IPS-18c (cell line): ENCODE results near the gene FAM50A.
"Not testable (repeated sequence)": the region's sequence is repeated elsewhere in the genome, so short reads cannot be mapped to it uniquely, and the experiment has no call there.

Source experiments
- H3K4me3 ChIP-seq: 2 replicates; pipeline ENCODE4 v1.7.0; 2013; ENCODE audit warnings: low read depth, mild to moderate bottlenecking, low read length, moderate library complexity; ENCODE audit not compliant: insufficient read depth
- H3K9me3 ChIP-seq: one replicate; pipeline ENCODE4 v1.6.1; 2013; ENCODE audit warnings: mild to moderate bottlenecking, low read length, moderate library complexity; ENCODE audit not compliant: control insufficient read depth, insufficient read depth

The FAM50A gene

DNA sequence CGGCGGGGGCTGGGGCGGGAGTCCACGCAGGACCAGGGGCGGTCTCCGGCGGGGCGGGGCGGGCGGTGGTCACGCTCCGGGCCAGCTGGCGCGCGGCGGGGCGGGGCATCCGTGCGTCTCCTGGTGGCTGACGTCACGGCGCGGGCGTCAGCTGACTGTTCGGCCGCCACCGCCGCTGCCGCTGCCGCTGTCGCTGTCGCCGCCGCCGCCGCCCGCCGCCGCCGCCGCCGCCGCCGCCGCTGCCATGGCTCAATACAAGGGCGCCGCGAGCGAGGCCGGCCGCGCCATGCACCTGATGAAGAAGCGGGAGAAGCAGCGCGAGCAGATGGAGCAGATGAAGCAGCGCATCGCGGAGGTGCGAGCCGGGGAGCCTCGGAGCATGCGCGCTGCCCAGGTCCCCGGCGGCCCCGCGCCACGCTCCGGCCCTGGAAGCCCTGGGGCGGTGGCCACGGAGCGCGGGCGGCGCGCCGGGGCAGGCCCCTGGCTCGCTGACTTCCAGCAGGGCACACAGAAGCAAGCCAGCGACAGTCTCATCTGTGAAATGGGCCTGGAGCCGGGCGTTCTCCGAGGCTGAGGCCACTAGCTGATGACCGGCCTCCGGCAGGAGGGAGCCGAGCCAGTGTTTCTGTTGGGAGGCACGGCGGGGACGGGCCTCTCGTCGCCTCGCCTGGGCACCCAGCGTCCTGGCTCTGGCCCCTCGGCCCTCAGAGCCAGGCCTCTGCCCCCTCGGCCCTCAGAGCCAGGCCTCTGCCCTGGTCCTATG, at the start of gene FAM50A:
FAM50A (plus strand) TSS at position 150 of the 763 bp plus-strand sequence; CDS start at position 245, 95 bp downstream.
- Histone ChIP-seq H3K9me3 (peaks cover 9% of the 10 kb centered on the region), H3K4me3 (peak within 1 kb of the TSS; percentile 55)

DNA sequence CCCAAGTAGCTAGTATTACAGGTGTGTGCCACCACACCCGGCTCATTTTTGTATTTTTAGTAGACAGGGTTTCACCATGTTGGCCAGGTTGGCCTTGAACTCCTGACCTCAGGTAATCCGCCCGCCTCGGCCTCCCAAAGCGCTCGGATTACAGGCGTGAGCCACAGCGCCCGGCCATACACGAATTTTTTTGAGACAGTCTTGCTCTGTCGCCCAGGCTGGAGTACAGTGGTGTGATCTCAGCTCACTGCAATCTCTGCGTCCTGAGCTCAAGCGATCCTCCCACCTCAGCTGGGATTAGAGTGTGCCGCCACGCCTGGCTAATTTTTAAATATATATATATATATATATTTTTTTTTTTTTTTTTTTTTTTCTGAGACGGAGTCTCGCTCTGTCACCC, 47.6 kb upstream of the FAM50A start:
- H3K9me3 ChIP-seq, H3K4me3 ChIP-seq: not testable (repeated sequence)

DNA sequence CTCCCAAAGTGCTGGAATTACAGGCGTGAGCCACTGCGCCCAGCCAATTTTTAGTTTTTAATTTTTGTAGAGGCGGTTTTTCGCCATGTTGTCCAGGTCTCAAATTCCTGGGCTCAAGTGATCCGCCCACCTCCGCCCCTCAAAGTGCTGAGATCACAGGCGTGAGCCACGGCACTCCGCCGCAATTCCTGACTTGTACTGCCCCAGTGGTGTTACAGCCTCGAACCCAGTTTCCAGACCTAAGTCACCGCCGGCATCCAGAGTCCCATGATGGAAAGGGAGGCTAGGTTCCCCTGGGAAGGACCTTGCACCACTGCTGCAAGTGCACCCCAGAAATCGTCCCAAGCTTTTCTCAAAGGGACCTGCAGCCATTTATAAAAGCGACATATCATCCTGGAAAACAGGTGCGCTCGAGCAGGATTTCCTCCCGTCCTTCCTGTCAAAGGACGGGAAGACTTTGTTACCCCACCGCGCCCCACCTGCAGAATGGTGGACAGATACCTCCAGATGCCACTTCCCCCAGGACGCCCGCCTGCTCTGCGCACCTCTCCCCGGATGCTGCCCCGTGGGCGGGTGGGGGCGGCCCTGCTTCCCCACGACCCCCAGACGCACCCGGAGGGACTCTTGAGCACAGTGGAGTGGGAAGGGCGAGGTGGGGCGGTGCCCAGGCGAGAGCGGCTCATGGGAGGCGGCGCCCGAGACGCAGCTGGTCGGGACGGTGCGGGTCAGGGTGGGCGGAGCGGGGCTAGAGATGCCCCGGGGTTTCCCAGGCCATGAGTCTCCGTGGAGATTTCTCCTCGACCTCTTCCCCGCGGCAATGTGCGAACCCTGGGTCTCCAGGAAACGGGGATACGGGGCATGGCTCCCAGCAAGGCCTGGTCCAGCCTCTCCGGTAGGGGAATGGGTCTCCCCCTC, 46.7 kb upstream of the FAM50A start:
- peaks cover 8% of the 10 kb centered on the region for H3K9me3 ChIP-seq
- H3K4me3 ChIP-seq = peak overlapping the region; percentile 60

GRCh38 chrX:154397888-154398667, 45.9 kb upstream of the FAM50A start, which contains the start of gene RPL10:
Gene RPL10 (plus strand): TSS chrX:154398377. CDS start chrX:154398520, 143 bp downstream.
- H3K9me3 ChIP-seq = peaks cover 8% of the 10 kb centered on the region
- H3K4me3 ChIP-seq = peak within 1 kb of the TSS; percentile 60

GRCh38 chrX:154398668-154399526, 45.0 kb upstream of the FAM50A start:
- peaks cover 8% of the 10 kb centered on the region for H3K9me3 ChIP-seq

DNA sequence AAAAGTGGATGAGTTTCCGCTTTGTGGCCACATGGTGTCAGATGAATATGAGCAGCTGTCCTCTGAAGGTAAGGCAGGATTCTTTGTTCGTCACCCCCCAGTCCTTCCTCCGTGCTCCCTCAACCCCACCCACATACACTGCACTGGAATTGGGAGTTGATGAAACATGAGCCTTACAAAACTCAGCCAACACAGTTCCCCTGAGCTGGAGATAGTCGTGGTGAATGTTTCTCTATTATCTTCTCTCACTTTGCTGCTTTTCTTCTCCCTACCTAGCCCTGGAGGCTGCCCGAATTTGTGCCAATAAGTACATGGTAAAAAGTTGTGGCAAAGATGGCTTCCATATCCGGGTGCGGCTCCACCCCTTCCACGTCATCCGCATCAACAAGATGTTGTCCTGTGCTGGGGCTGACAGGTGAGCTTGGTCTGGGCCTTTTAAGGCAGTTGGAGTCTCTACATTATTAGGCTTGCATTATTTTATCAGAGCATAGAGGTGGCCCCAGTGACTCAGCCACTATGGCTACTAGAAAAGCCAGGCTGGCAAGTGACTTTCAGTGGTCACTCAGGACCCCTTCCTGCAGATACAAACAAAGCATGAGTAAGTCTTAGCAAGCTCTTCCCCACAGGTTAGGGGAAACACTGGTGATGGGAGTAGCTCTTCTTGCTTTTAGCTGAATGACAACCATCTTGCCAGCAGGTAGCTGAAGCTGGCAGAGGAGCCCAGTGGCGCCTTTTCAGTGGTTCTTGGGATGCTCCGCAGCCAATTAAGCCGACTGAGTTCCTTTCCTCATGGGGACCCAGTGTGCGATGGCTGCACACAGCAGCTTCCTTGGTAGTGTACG, 44.2 kb upstream of the FAM50A start:
- peak overlapping the region; percentile 55 for H3K4me3 ChIP-seq
- peaks cover 10% of the 10 kb centered on the region for H3K9me3 ChIP-seq

More at GRCh38 chrX:154398668-154399526, 45.0 kb upstream of the FAM50A start:
- peak overlapping the region; percentile 55 for H3K4me3 ChIP-seq

DNA sequence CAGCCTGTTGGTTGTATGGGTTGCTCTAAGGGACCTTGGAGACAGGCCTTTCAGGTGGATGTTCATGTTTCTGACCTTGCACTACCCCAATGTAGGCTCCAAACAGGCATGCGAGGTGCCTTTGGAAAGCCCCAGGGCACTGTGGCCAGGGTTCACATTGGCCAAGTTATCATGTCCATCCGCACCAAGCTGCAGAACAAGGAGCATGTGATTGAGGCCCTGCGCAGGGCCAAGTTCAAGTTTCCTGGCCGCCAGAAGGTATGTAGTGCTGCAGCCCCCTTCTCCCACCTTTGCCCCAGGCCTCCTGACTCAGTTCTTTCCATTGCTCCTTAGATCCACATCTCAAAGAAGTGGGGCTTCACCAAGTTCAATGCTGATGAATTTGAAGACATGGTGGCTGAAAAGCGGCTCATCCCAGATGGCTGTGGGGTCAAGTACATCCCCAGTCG, 43.5 kb upstream of the FAM50A start:
- H3K4me3 ChIP-seq = not testable (repeated sequence)
- peaks cover 12% of the 10 kb centered on the region for H3K9me3 ChIP-seq

- H3K9me3 ChIP-seq = peaks cover 13% of the 10 kb centered on the region
- H3K4me3 ChIP-seq = no peak overlapping the region
Observed at GRCh38 chrX:154401045-154401799, 42.7 kb upstream of the FAM50A start.

DNA sequence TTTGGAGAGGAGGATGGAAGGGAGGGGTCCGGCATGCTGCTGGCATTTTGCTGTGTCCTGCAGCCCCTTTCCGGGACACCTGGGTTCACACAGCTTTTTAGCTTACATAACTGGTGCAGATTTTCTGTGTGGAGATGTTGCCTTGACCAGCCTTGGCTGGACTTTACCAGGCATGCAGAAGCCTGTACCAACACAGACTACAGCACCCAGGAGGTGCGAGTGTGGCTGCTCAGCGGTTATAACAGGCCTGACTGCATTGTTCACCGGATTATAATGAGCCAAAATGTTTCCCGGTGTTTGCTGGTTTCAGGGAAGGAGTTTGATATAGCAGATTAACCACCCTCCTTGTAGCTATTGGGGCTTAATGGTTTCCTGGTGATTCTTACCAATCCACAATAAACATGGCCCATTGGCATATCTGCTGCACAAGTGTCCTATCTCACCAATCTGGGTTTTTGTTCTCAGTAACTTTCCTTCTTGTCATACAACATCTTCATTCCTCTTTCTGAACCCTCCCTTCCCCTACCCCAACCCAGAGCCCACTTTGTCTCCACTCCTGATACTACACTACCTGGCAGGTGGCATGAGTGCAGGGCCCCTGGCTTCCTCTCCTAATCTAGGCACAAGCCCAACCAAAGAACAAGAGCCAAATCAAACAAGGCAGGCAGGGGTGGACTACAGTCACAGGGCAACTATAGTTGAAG, 41.9 kb upstream of the FAM50A start:
- Histone ChIP-seq H3K9me3 (peaks cover 16% of the 10 kb centered on the region), H3K4me3 (no peak overlapping the region)

GRCh38 chrX:154402622-154403127, 41.3 kb upstream of the FAM50A start:
- peaks cover 13% of the 10 kb centered on the region for H3K9me3 ChIP-seq
- H3K4me3 ChIP-seq = no peak overlapping the region

DNA sequence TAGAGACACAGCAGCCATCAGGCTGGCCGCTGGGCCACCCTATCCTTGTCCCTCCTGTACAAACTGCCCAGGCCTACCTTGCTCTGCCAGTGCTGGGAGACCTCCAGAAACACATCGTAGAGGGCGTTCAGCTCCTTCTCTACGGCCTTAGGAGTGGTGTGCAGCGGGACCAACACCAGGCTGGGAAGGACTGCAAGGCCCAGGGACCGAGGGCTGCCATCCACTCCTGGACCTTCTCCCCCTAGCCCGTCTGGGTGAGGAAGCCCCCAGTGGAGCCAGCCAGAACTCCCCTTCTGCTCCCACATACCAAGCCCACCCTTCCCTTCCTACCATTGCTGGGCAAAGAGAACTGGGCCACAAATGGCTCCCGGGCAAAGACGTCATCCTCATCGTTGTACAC, 40.7 kb upstream of the FAM50A start:
- H3K4me3 ChIP-seq = no peak overlapping the region
- peaks cover 11% of the 10 kb centered on the region for H3K9me3 ChIP-seq

DNA sequence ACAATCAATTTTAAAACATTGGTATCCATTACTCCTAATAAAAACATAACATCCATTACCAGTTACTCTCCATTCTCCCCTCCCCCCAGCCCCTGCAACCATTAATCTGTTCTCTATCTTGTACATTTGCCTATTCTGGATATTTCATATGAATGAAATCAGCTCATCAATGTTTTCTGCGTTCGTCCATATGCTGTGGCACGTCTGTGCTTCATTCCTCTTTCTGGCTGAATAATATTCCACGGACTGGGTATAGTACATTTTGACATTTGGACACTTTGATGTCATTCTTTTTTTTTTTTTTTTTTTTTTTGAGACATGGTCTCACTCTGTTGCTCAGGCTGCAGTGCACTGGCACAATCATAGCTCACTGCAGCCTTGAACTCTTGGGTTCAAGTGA, 40.1 kb upstream of the FAM50A start:
- H3K4me3 ChIP-seq = no peak overlapping the region
- H3K9me3 ChIP-seq = peaks cover 12% of the 10 kb centered on the region

- H3K4me3 ChIP-seq = no peak overlapping the region
- H3K9me3 ChIP-seq = peaks cover 14% of the 10 kb centered on the region
Observed at GRCh38 chrX:154404625-154405192, 39.2 kb upstream of the FAM50A start.

- peaks cover 18% of the 10 kb centered on the region for H3K9me3 ChIP-seq
- H3K4me3 ChIP-seq = peak overlapping the region; percentile 38
Observed at GRCh38 chrX:154408659-154409221, 35.2 kb upstream of the FAM50A start.
